Anterior cingulate cortex (tissue), 58 donors: Measurements from ENCODE around the gene EME2.
"Not testable (repeated sequence)": the region's sequence is repeated elsewhere in the genome, so short reads cannot be mapped to it uniquely, and the experiment has no call there.

Source experiments
- DNase-seq, 58 donors: peaks; one replicate each; lab custom pipeline; 2025; lab: John Stamatoyannopoulos, UW

EME2 gene

GRCh38 chr16:1787322-1788094 is 14.9 kb downstream of the EME2 start:
- no peak for DNase-seq

GRCh38 chr16:1788095-1788707 is 15.6 kb downstream of the EME2 start:
- no peak for DNase-seq

GRCh38 chr16:1788708-1789100 is 16.1 kb downstream of the EME2 start:
- DNase-seq, result no peak

DNA sequence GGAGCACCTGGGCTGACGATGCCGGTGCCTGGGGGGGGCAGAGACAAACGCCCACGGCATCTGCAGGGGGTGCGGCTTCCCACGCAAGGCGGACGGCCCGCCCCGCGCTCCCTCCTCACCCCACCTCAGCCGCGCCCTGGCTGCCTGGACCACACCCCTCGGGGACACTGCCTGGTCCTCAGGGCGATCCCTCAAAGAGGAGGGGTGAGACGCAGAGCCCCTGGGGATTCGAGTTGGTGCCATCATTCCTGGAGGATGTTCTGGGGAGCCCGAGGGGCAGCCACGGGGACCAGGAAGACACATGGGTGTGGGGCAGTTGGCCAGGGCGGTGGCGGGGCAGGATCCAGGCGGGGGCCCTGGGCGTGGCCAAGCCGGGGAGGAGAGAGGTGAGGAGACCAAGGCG is 17.0 kb downstream of the EME2 start:
- DNase-seq, result no peak

- no peak for DNase-seq
These were observed 17.6 kb downstream of the EME2 start for GRCh38 chr16:1790261-1790610.

DNA sequence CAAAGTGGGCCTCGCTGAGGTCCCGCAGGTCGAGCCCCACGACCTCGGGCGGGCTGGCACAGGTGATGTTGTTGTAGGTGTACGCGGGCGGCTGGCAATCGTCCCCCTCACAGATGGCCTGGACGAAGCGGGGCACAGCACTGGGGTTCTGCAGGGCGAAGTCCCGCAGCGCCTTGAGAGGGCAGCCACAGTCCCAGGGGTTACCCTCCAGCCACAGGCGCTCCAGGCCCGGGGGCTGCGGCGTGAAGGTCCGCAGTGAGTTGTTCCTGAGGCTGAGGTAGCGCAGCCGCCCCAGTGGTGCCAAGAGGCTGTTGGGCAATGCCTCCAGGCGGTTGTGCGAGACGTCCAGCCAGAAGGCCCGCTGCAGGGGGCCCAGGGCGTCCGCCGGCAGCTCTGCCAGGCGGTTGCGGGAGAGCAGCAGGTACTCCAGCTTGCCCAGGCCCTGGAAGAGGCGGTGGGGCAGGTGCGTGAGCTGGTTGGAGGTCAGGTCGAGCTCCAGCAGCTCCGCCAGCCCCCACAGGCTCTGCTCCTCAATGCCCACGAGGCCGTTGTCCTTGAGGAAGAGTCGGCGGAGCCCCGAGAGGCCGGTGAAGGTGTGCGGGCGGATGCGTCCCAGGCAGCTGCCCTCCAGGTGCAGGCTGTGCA is 18.1 kb downstream of the EME2 start:
- no peak for DNase-seq

DNA sequence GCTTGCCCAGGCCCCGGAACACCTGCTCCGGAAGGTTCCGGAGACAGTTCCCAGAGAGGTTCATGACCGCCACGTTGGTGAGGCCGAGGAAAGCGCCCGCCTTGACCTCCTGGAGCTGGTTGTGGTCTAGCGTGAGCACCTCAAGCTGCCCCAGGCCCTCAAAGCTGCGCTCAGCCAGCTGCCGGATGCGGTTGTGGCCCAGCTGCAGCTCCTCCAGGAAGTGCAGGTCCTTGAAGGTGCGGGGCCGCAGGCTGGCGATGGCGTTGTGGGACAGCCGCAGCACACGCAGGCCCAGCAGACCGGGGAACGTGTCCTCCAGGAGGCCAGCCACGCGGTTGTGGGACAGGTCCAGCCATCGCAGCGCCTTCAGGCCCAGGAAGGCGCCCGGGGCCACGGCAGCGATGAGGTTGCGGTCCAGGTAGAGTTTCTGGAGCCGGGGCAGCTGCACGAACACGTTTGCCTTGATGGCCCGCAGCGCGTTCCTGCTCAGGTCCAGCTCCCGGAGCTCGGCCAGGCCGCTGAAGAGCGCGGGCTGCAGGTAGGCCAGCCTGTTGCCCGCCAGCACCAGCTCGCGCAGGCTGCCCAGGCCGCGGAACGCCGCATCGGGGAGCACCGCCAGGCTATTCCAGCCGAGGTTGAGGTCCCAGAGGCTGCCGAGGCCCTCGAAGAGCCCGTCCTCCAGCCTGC is 18.8 kb downstream of the EME2 start:
- DNase-seq, result no peak

DNA sequence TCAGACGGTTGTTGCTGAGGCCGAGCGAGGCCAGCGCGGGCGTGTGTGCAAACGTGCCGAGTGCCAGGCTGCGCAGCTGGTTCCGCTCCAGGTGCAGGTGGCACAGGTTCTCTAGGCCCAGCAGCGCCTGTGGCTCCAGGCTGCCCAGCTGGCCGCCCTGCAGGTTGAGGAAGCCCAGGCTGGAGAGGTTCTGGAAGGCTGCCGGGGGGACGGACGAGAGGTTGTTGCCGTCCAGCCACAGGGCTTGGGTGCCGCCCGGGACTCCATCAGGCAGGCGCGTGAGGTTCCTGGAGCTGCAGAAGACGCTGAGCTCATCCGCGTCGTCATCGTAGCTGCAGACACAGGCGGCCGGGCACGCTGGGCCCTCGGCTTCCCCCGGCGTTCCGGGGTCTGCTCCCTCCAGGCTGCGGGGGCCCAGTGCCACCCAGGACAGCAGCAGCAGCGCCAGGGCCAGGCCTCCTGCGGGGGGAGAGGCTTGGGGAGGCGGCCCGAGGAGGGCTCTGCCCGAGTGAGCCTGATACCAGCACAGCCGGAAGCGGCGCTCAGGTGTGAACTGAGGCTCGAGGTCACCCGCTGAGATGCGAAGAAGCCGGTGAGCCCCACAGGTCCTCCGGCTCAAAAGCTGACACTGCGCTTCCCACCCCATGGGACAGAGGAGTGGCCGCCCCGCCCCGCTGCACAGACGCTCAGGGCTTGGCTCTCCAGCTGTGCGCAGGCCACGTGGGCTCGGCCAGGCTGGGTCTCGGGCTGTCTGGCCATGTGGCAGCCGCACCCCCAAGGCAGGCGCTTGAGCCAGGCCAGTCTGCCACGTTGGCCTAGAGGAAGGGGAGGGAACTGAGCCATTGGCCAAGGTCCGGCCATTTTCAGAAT is 19.6 kb downstream of the EME2 start:
- no peak for DNase-seq

DNA sequence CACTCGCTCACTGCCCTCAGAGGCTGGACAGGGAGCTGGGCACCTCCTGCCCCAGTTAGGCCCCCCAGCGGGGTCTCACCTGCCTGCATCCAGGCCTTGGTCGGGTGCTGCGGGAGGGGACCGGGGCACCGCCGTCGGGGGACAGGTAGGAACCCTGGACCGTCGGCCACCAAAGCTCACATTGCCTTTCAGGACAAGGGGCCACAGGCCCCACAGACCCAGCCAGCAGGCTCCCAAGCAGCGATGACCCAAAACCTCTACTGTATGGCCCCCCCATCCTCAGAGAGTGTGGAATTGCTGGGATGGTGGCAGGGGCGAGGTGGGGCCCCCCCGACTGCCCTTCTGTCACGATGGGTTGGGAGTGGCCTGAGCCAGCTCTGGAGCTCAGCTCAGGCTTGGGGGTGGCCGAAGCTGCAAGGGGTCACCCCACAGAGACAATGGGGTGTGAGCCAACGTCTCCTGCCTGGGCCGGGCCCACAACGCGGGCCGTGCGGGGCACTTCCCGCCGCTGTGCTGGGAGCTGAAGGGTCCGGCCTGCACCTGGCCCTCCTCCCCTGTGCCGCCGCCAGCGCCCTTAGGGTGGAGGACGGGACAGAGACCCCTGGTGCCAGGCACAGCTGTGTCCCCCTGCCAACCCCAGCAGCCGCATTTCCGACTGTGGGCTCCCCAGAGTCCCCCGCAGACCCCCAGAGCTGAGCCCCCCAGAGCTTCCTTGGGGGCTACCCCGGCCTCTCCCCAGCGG is 20.4 kb downstream of the EME2 start:
- DNase-seq, result no peak

- DNase-seq, result no peak
These were observed 21.1 kb downstream of the EME2 start, which contains the start of gene IGFALS for GRCh38 chr16:1793578-1794220. Gene IGFALS, minus strand, starts transcription at chr16:1793705. Its CDS starts 53 bp downstream, at chr16:1793652.

- no peak for DNase-seq
These were observed 21.7 kb downstream of the EME2 start for GRCh38 chr16:1794221-1794871.

DNA sequence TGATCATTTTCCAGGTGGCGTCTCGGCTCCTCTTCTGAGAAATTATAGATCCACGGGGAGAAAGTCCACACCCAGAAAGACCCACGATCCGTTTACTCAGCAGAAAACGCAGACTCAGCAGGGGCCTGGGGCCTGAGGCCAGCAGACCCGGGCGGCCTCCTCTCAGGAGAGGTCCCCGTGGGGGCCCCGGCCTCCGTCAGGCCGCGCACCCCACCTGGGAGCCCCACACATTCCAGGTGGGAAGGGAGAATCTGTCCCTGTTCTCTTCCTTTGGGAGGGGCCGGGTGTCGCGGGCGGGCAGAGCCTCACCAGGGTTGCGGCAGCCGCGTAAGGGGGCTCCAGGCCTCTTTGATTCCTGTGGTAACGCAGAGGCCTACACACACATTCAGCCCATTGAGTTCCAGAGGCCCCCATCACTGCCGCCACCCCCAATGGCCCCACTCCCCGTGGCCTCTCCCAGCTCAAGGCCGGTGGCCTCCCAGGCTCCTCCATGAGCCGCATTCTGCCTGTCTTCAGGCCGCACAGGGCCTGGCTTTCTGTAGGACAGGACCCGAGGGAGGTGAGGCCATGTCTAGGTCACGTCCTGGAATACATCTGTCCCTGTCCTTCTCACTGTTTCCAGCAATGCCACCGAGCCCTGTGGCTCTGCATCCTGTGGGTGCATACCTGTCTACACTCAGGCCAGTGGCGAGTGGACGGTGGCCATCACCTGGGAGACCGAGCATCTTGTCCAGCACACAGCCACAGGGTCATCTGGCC is 22.5 kb downstream of the EME2 start:
- DNase-seq, result no peak

DNA sequence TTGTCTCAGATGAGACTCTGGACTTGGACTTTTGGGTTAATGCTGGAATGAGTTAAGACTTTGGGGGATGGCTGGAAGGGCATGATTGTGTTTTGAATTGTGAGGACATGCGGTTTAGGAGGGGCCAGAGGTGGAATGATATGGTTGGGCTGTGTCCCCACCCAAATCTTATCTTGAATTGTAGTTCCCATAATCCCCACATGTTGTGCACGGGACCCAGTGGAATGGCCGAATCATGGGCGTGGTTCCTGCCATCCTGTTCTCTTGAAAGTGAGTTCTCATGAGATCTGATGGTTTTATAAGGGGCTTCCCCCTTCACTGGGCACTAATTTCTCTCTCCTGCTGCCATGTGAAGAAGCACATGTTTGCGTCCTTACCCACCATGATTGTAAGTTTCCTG is 26.7 kb downstream of the EME2 start:
- not testable (repeated sequence) for DNase-seq

GRCh38 chr16:1800701-1801100 is 28.1 kb downstream of the EME2 start:
- no peak for DNase-seq

DNA sequence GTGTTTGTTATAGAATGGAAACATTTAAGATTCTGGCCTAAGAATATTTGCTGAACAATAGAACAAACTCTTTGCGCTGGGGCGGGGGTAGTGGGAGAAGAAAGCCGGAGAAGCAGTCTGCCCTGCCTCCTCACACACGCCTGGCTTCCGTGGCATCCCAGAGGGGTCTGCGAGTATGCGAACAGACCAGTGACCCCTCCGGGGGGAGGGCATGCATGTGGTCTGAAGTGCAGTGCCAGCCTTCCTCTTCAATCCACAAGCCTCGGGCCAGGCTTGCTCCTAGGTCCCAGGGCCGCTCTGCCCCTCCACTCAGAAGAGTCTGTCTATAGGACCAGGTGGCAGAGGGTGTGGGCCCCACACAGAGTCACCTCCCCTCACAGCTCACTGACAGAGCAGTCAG is 35.0 kb downstream of the EME2 start:
- no peak for DNase-seq

- no peak for DNase-seq
These were observed 36.1 kb downstream of the EME2 start for GRCh38 chr16:1808691-1809090.

- no peak for DNase-seq
These were observed 36.7 kb downstream of the EME2 start for GRCh38 chr16:1809281-1809801.

DNA sequence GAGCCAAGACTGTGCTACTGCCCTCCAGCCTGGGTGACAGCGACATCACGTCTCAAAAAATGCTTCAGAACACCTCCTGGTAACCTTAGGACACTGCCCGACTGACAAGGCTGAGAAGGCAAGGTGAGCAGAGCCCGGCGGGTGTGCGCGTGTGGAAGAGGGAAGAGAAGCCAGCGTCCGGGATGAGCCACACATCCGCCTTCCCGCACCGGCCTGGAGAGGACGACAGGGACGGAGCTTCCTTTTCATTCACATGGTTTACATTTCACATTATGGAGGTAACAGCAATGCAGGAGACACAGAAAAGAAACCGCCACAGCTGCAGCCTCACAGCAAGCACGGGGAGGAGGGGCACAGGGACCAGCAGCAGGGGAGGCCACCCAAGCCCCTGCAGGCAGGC is 37.5 kb downstream of the EME2 start:
- DNase-seq, result no peak
